HepG2 (cell line): ENCODE measurements around the gene PLA2R1. TPM values are rescaled to one million over a fixed set of nuclear protein-coding genes. Genes with fewer than 3 reads are reported as not detected.

Experiments
- ATAC-seq: fragments of 200-7000 bp; cut with Tn5 transposase; 3 replicates; pipeline ENCODE4 v1.9.1; 2020; ENCODE audit warnings: mild to moderate bottlenecking, moderate library complexity
- BruUV-seq: library from RNA; stranded (reverse); fragments of 400-500 nt; replicated peaks from 2 replicates; lab custom pipeline; 2021; lab: Mats Ljungman, UMichigan
- CTCF ChIA-PET: fragments of 300-600 bp; formaldehyde crosslinking; extraction: SDS; loops from one replicate; lab custom pipeline; 2021; ENCODE audit warnings: low total read pairs, inconsistent platforms, low intra/inter-chr PET ratio; lab: Yijun Ruan, JAX
- POLR2A ChIA-PET: fragments of 350-600 bp; sonication (Branson Sonifier 250); formaldehyde crosslinking; loops from one replicate; lab custom pipeline; 2020; ENCODE audit warnings: antibody characterized with exemption, inconsistent platforms; lab: Yijun Ruan, JAX
- DNase-seq: peaks from one replicate; pipeline ENCODE4 v3.0.0-alpha.2; 2015; ENCODE audit warnings: low spot score
- FAIRE-seq: peaks from 3 replicates; lab custom pipeline; 2011; peaks lifted over from hg19 to GRCh38; lab: Jason Lieb, UNC
- H2AFZ ChIP-seq: one replicate; pipeline ENCODE4 v1.6.1; 2011; ENCODE audit warnings: low read length, inconsistent platforms
- H3K27ac ChIP-seq: fragments of 300-600 bp; 3 replicates; pipeline ENCODE4 v1.8.0; 2011; ENCODE audit warnings: mixed run types, mild to moderate bottlenecking, mixed read lengths, low read length, inconsistent platforms; ENCODE audit not compliant: insufficient read depth; ENCODE audit errors: extremely low read length
- H3K27me3 ChIP-seq, 2 experiments: fragments of 200-600 bp in 1 of 2; 2 replicates in 1 of 2; 3 replicates in 1 of 2; pipeline versions ENCODE4 v1.6.0 to v1.8.0; 2011; ENCODE audit warnings: low read length in 2 of 2, mild to moderate bottlenecking in 2 of 2, moderate library complexity in 2 of 2, inconsistent platforms in 1 of 2; ENCODE audit not compliant: insufficient read depth in 2 of 2, control insufficient read depth in 1 of 2
- H3K36me3 ChIP-seq, 2 experiments: fragments of 200-600 bp in 1 of 2; replicated peaks in 1 of 2; 2 replicates in 1 of 2; 3 replicates in 1 of 2; pipeline versions ENCODE4 v1.5.1 to v1.8.0; 2011; ENCODE audit warnings: low read length in 2 of 2, inconsistent platforms in 1 of 2; ENCODE audit not compliant: insufficient read depth in 2 of 2, control insufficient read depth in 1 of 2
- H3K4me1 ChIP-seq: 2 replicates; pipeline ENCODE4 v1.5.1; 2012; ENCODE audit warnings: low read length, inconsistent platforms; ENCODE audit not compliant: insufficient read depth
- H3K4me2 ChIP-seq: 2 replicates; pipeline ENCODE4 v1.6.0; 2011; ENCODE audit warnings: low read depth, low read length, inconsistent platforms
- H3K4me3 ChIP-seq, 3 experiments: fragments of 200-600 bp in 1 of 3; sonication (generic), shearing (Covaris generic) in 1 of 3; replicated peaks in 1 of 3; 2 replicates each; pipeline ENCODE4 v1.5.1; 2011 to 2016; ENCODE audit warnings: low read length in 3 of 3, inconsistent platforms in 2 of 3, low read depth in 2 of 3, mild to moderate bottlenecking in 2 of 3, control low read depth in 1 of 3, mixed read lengths in 1 of 3; ENCODE audit not compliant: insufficient read depth in 1 of 3
- H3K79me2 ChIP-seq: one replicate; pipeline ENCODE4 v1.6.1; 2011; ENCODE audit warnings: low read length, inconsistent platforms; ENCODE audit not compliant: insufficient read depth
- H3K9ac ChIP-seq: 2 replicates; pipeline ENCODE4 v1.6.0; 2011; ENCODE audit warnings: mild to moderate bottlenecking, low read depth, low read length, inconsistent platforms; ENCODE audit not compliant: insufficient read depth
- H3K9me3 ChIP-seq: 2 replicates; pipeline ENCODE4 v1.5.1; 2012; ENCODE audit warnings: mild to moderate bottlenecking, low read length
- H4K20me1 ChIP-seq: 2 replicates; pipeline ENCODE4 v1.6.0; 2011; ENCODE audit warnings: inconsistent platforms, mild to moderate bottlenecking, low read length, moderate library complexity; ENCODE audit not compliant: insufficient read depth
- FOXK1 ChIP-seq: sonication (generic); formaldehyde crosslinking; IDR thresholded peaks from 2 replicates; pipeline ENCODE4 v1.4.0; 2020; ENCODE audit warnings: low read depth, missing genetic modification reagents, borderline replicate concordance
- IKZF1 ChIP-seq: fragments of 450-650 bp; IDR thresholded peaks from 2 replicates; pipeline ENCODE4 v1.7.1; 2016
- MXD4 ChIP-seq: IDR thresholded peaks from 2 replicates; pipeline ENCODE4 v1.6.1; 2016; ENCODE audit warnings: mild to moderate bottlenecking, missing biosample characterization, missing genetic modification reagents
- PCBP2 ChIP-seq: fragments of 200-400 bp; formaldehyde crosslinking; optimal IDR thresholded peaks from 2 replicates; pipeline ENCODE3; 2018; ENCODE audit warnings: low read length, low read depth; ENCODE audit not compliant: poor library complexity, severe bottlenecking
- PPARG ChIP-seq: conservative IDR thresholded peaks from 2 replicates; pipeline ENCODE4 v1.6.1; 2016; ENCODE audit warnings: missing biosample characterization, missing genetic modification reagents
- ZNF230 ChIP-seq: sonication (generic); formaldehyde crosslinking; IDR thresholded peaks from 2 replicates; pipeline ENCODE4 v1.4.0; 2020; ENCODE audit warnings: mild to moderate bottlenecking, missing genetic modification reagents
- ZNF543 ChIP-seq: sonication (generic); formaldehyde crosslinking; IDR thresholded peaks from 2 replicates; pipeline ENCODE4 v1.4.0; 2020; ENCODE audit warnings: mild to moderate bottlenecking, missing genetic modification reagents
- ZNF552 ChIP-seq: sonication (generic); formaldehyde crosslinking; IDR thresholded peaks from 2 replicates; pipeline ENCODE4 v1.9.0; 2022; ENCODE audit warnings: missing genetic modification reagents, mild to moderate bottlenecking, borderline replicate concordance
- ZNF713 ChIP-seq: sonication (generic); formaldehyde crosslinking; IDR thresholded peaks from 2 replicates; pipeline ENCODE4 v1.4.0; 2020; ENCODE audit warnings: mild to moderate bottlenecking, missing genetic modification reagents
- in situ Hi-C: cut with HindIII; loops from 2 replicates; pipeline ENCODE4 v1.10.0; 2017; ENCODE audit warnings: low pct_unique_long_range_greater_than_20kb; ENCODE audit not compliant: extremely low pct_ligation_motif_present
- intact Hi-C: fragments of 100-400 bp; cut with micrococcal nuclease; formaldehyde crosslinking; loops from one replicate; pipeline ENCODE4 v1.10.0; 2022; ENCODE audit not compliant: unreplicated experiment
- polyA plus RNA-seq, 8 experiments: library from polyadenylated mRNA; depleted of rRNA in 3 of 8; stranded (reverse) in 7 of 8; unstranded in 1 of 8; fragments of >200 nt; fragmentation: Illumina TruSeq in 4 of 8; extraction: Trizol in 4 of 8; gene quantifications; 2 replicates each; pipeline versions ENCODE4 v1.2.1 to v1.2.3, GENCODE V29; 2011 to 2016; ENCODE audit warnings: low read depth in 4 of 8, missing spikeins in 1 of 8, mixed read lengths in 1 of 8; ENCODE audit not compliant: insufficient read depth in 1 of 8
- total RNA-seq, 5 experiments: library from RNA; depleted of rRNA; stranded (reverse); fragments of >200 nt; fragmentation: Illumina TruSeq; extraction: Trizol; gene quantifications; 2 replicates each; pipeline ENCODE4 v1.2.3, GENCODE V29; 2016; ENCODE audit warnings: low read depth in 1 of 5
- TF ChIP-seq, protein P1 (sequence below): IDR thresholded peaks from 2 replicates; pipeline ENCODE4 v1.6.1; 2016; ENCODE audit warnings: mild to moderate bottlenecking, missing biosample characterization, missing genetic modification reagents
- TF ChIP-seq, protein P2 (sequence below): sonication (generic); formaldehyde crosslinking; IDR thresholded peaks from 2 replicates; pipeline ENCODE4 v1.5.1; 2020; ENCODE audit warnings: mild to moderate bottlenecking, missing genetic modification reagents, borderline replicate concordance

PLA2R1 gene
- total and polyA plus RNA-seq, 2 of the 13 experiments (the other 11 are each of a cell fraction or from before 2014, with no cell fraction given), result not detected

DNA sequence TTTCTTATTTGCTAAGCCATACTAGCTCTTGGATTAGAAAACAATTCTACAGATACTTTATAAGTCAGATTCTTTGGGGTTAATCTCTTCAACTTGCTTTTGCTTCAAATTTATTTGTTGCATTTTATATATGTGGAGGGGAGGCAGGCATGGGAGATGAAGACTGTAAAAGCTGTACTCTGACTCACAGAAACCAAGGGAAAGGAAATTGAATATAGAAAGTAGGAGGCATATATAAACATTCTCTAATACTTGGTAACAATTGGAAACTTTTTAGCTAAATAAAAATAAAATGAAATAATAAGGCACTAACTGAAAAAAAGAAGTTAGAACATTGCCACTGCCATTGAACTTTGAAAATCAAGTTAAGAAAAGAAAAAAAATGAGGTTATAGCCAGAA, 21.3 kb downstream of the PLA2R1 start:
- CTCF ChIA-PET, result no interaction called here
- in situ Hi-C loops, result no loop called here
- BruUV-seq, result no TSS peak

More for the DNA sequence above, 21.3 kb downstream of the PLA2R1 start:
- H4K20me1 ChIP-seq, result no peaks in the 10 kb centered on the region
- no peaks in the 10 kb centered on the region for H3K4me1 ChIP-seq
- intact Hi-C loops, result no loop called here
- H3K36me3 ChIP-seq, result no peaks in the 10 kb centered on the region
- TF ChIP-seq IKZF1 (no peak), FOXK1 (CRISPR knock-in tag) (no peak), PPARG (no peak), ZNF543 (no peak), ZNF552 (CRISPR knock-in tag) (no peak), PCBP2 (no peak), MXD4 (CRISPR knock-in tag) (no peak), ZNF230 (CRISPR knock-in tag) (no peak), ZNF713 (CRISPR knock-in tag) (no peak)
- TF ChIP-seq, protein P1, sequence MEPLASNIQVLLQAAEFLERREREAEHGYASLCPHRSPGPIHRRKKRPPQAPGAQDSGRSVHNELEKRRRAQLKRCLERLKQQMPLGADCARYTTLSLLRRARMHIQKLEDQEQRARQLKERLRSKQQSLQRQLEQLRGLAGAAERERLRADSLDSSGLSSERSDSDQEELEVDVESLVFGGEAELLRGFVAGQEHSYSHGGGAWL, result no peak
- TF ChIP-seq, protein P2, sequence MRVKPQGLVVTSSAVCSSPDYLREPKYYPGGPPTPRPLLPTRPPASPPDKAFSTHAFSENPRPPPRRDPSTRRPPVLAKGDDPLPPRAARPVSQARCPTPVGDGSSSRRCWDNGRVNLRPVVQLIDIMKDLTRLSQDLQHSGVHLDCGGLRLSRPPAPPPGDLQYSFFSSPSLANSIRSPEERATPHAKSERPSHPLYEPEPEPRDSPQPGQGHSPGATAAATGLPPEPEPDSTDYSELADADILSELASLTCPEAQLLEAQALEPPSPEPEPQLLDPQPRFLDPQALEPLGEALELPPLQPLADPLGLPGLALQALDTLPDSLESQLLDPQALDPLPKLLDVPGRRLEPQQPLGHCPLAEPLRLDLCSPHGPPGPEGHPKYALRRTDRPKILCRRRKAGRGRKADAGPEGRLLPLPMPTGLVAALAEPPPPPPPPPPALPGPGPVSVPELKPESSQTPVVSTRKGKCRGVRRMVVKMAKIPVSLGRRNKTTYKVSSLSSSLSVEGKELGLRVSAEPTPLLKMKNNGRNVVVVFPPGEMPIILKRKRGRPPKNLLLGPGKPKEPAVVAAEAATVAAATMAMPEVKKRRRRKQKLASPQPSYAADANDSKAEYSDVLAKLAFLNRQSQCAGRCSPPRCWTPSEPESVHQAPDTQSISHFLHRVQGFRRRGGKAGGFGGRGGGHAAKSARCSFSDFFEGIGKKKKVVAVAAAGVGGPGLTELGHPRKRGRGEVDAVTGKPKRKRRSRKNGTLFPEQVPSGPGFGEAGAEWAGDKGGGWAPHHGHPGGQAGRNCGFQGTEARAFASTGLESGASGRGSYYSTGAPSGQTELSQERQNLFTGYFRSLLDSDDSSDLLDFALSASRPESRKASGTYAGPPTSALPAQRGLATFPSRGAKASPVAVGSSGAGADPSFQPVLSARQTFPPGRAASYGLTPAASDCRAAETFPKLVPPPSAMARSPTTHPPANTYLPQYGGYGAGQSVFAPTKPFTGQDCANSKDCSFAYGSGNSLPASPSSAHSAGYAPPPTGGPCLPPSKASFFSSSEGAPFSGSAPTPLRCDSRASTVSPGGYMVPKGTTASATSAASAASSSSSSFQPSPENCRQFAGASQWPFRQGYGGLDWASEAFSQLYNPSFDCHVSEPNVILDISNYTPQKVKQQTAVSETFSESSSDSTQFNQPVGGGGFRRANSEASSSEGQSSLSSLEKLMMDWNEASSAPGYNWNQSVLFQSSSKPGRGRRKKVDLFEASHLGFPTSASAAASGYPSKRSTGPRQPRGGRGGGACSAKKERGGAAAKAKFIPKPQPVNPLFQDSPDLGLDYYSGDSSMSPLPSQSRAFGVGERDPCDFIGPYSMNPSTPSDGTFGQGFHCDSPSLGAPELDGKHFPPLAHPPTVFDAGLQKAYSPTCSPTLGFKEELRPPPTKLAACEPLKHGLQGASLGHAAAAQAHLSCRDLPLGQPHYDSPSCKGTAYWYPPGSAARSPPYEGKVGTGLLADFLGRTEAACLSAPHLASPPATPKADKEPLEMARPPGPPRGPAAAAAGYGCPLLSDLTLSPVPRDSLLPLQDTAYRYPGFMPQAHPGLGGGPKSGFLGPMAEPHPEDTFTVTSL, result no peak
- no peaks in the 10 kb centered on the region for H3K9me3 ChIP-seq
- H3K9ac ChIP-seq, result no peak overlapping the region
- no peak overlapping the region for H3K27ac ChIP-seq
- DNase-seq (no peak), FAIRE-seq (no peak), ATAC-seq (no peak)
- H3K4me3 ChIP-seq, result no peak overlapping the region
- POLR2A ChIA-PET, result no interaction called here
- peaks cover 0 to 25% of the 10 kb centered on the region in 2 experiments; a peak in 2 of 5 replicates for H3K27me3 ChIP-seq
- no peaks in the 10 kb centered on the region for H3K79me2 ChIP-seq
- no peak overlapping the region for H3K4me2 ChIP-seq
- no peak overlapping the region for H2AFZ ChIP-seq
